Endothelial cell of umbilical vein (primary cell): ENCODE data around the gene SH3RF3. TPM values are rescaled to one million over a fixed set of nuclear protein-coding genes. Genes with fewer than 3 reads are reported as not detected.
"Not testable (repeated sequence)": the region's sequence is repeated elsewhere in the genome, so short reads cannot be mapped to it uniquely, and the experiment has no call there.

Source experiments
- BruUV-seq: library from RNA; stranded (reverse); fragments of 400-500 nt; replicated peaks from 2 replicates; lab custom pipeline; 2021; lab: Mats Ljungman, UMichigan
- CTCF ChIA-PET: fragments of 300-600, 350-600 bp; sonication (Branson Sonifier 250); formaldehyde crosslinking; loops from one replicate; lab custom pipeline; 2021; ENCODE audit warnings: antibody characterized with exemption, inconsistent platforms; lab: Charles Lee
- POLR2A ChIA-PET: fragments of 300-600, 350-600 bp; sonication (Branson Sonifier 250); formaldehyde crosslinking; loops from one replicate; lab custom pipeline; 2021; ENCODE audit warnings: antibody characterized with exemption, inconsistent platforms; lab: Charles Lee
- DNase-seq: peaks from one replicate; pipeline ENCODE4 v3.0.0-alpha.2; 2011; ENCODE audit warnings: low read depth, low spot score
- FAIRE-seq: peaks from 2 replicates; lab custom pipeline; 2011; peaks lifted over from hg19 to GRCh38; lab: Jason Lieb, UNC
- H2AFZ ChIP-seq: 2 replicates; pipeline ENCODE4 v1.6.0; 2012; ENCODE audit warnings: low read depth, low read length, control low read depth, inconsistent platforms
- H3K27ac ChIP-seq: 2 replicates; pipeline ENCODE4 v1.5.1; 2011; ENCODE audit warnings: low read depth, mild to moderate bottlenecking, control low read depth, low read length, moderate library complexity; ENCODE audit not compliant: insufficient read depth
- H3K27me3 ChIP-seq, 2 experiments: 2 replicates each; pipeline versions ENCODE4 v1.6.0 to v1.6.1; 2011; ENCODE audit warnings: low read length in 2 of 2, mixed read lengths in 1 of 2; ENCODE audit not compliant: control insufficient read depth in 2 of 2, insufficient read depth in 2 of 2
- H3K36me3 ChIP-seq, 2 experiments: 2 replicates in 1 of 2; 3 replicates in 1 of 2; pipeline ENCODE4 v1.5.1; 2011; ENCODE audit warnings: low read length in 2 of 2, mild to moderate bottlenecking in 1 of 2, moderate library complexity in 1 of 2; ENCODE audit not compliant: control insufficient read depth in 2 of 2, insufficient read depth in 2 of 2; ENCODE audit errors: extremely low read depth in 1 of 2
- H3K4me1 ChIP-seq: 3 replicates; pipeline ENCODE4 v1.5.1; 2011; ENCODE audit warnings: mild to moderate bottlenecking, low read length; ENCODE audit not compliant: control insufficient read depth, insufficient read depth; ENCODE audit errors: extremely low read depth
- H3K4me2 ChIP-seq: 2 replicates; pipeline ENCODE4 v1.6.1; 2011; ENCODE audit warnings: low read length, control low read depth, mixed read lengths; ENCODE audit not compliant: insufficient read depth
- H3K4me3 ChIP-seq, 3 experiments: fragments of 200-600 bp in 1 of 3; sonication (generic), shearing (Covaris generic) in 1 of 3; replicated peaks in 1 of 3; 2 replicates each; pipeline ENCODE4 v1.5.1; 2011 to 2016; ENCODE audit warnings: control low read depth in 3 of 3, low read length in 3 of 3, mild to moderate bottlenecking in 2 of 3, inconsistent platforms in 1 of 3, low read depth in 1 of 3, moderate library complexity in 1 of 3; ENCODE audit not compliant: insufficient read depth in 1 of 3
- H3K79me2 ChIP-seq: 2 replicates; pipeline ENCODE4 v1.6.0; 2012; ENCODE audit warnings: low read length, inconsistent platforms; ENCODE audit not compliant: control insufficient read depth, insufficient read depth
- H3K9ac ChIP-seq: replicated peaks from 2 replicates; pipeline ENCODE3; 2011; ENCODE audit warnings: low read length, control low read depth; ENCODE audit not compliant: insufficient read depth; ENCODE audit errors: extremely low read depth
- H3K9me1 ChIP-seq: replicated peaks from 3 replicates; pipeline ENCODE4 v1.6.0; 2011; ENCODE audit warnings: mild to moderate bottlenecking, low read length; ENCODE audit not compliant: control insufficient read depth, insufficient read depth; ENCODE audit errors: extremely low read depth
- H3K9me3 ChIP-seq: replicated peaks from 2 replicates; pipeline ENCODE4 v1.5.1; 2012; ENCODE audit warnings: low read length, inconsistent platforms; ENCODE audit not compliant: control insufficient read depth, insufficient read depth
- H4K20me1 ChIP-seq: replicated peaks from 2 replicates; pipeline ENCODE3; 2011; ENCODE audit warnings: mild to moderate bottlenecking, low read length; ENCODE audit not compliant: control insufficient read depth, insufficient read depth; ENCODE audit errors: extremely low read depth
- EZH2 ChIP-seq: IDR thresholded peaks from 2 replicates; pipeline ENCODE4 v1.6.1; 2012; ENCODE audit warnings: borderline replicate concordance, low read depth, mild to moderate bottlenecking, moderate library complexity, low read length, inconsistent platforms; ENCODE audit not compliant: severe bottlenecking
- FOS ChIP-seq: IDR thresholded peaks from 2 replicates; pipeline ENCODE4 v1.6.1; 2011; ENCODE audit warnings: mild to moderate bottlenecking, low read length, moderate library complexity, borderline replicate concordance; ENCODE audit not compliant: insufficient read depth
- GATA2 ChIP-seq: IDR thresholded peaks from 2 replicates; pipeline ENCODE4 v1.7.0; 2011; ENCODE audit warnings: low read depth, mild to moderate bottlenecking, moderate library complexity, mixed read lengths, low read length; ENCODE audit not compliant: insufficient read length, insufficient read depth
- JUN ChIP-seq: IDR thresholded peaks from 2 replicates; pipeline ENCODE4 v1.6.1; 2011; ENCODE audit warnings: borderline replicate concordance, low read depth; ENCODE audit not compliant: insufficient read length, insufficient read depth
- MYC ChIP-seq: IDR thresholded peaks from one replicate; pipeline ENCODE4 v1.6.1; 2011; ENCODE audit warnings: mild to moderate bottlenecking, low read depth, low read length
- POLR2A ChIP-seq: IDR thresholded peaks from 2 replicates; pipeline ENCODE4 v1.6.1; 2012; ENCODE audit warnings: low read depth, mild to moderate bottlenecking, control low read depth, low read length
- POLR2AphosphoS5 ChIP-seq: IDR thresholded peaks from 2 replicates; pipeline ENCODE4 v1.6.1; 2012; ENCODE audit warnings: low read depth, mild to moderate bottlenecking, control low read depth, low read length, moderate library complexity; ENCODE audit not compliant: insufficient read depth
- dilution Hi-C: fragments of 300-500 bp; cut with MboI; formaldehyde crosslinking; loops from one replicate; pipeline ENCODE4 v1.15.0; 2019; ENCODE audit warnings: low sequenced_read_pairs; ENCODE audit not compliant: extremely low pct_ligation_motif_present
- intact Hi-C: fragments of 100-400 bp; cut with micrococcal nuclease; formaldehyde crosslinking; loops from one replicate; pipeline ENCODE4 v1.10.0; 2022
- polyA plus RNA-seq, 4 experiments: library from polyadenylated mRNA; depleted of rRNA in 3 of 4; stranded (reverse) in 3 of 4; unstranded in 1 of 4; fragments of >200 nt; gene quantifications; 2 replicates each; pipeline versions ENCODE4 v1.2.1 to v1.2.3, GENCODE V29; 2011 to 2012; ENCODE audit warnings: missing spikeins in 1 of 4
- total RNA-seq: library from RNA; stranded (reverse); gene quantifications from 2 replicates; pipeline ENCODE4 v1.2.3, GENCODE V29; 2021
- TF ChIP-seq, protein P1 (sequence below), 2 donors: IDR thresholded peaks; 1 replicate in 1 of 2; 2 replicates in 1 of 2; pipeline ENCODE4 v1.5.1; 2011; ENCODE audit warnings: low read length in 2 of 2, mild to moderate bottlenecking in 2 of 2, moderate library complexity in 2 of 2, control low read depth in 1 of 2, inconsistent platforms in 1 of 2, low read depth in 1 of 2; ENCODE audit not compliant: insufficient read depth in 1 of 2; ENCODE audit errors: extremely low read depth in 1 of 2
- TF ChIP-seq, protein P2 (sequence below): IDR thresholded peaks from 2 replicates; pipeline ENCODE4 v1.6.1; 2011; ENCODE audit not compliant: insufficient read depth, insufficient read length

Gene SH3RF3
- total and polyA plus RNA-seq, 2 donors (not counting 3 experiments of a cell fraction or from before 2014, with no cell fraction given), result 3.8 to 14.7 TPM

DNA sequence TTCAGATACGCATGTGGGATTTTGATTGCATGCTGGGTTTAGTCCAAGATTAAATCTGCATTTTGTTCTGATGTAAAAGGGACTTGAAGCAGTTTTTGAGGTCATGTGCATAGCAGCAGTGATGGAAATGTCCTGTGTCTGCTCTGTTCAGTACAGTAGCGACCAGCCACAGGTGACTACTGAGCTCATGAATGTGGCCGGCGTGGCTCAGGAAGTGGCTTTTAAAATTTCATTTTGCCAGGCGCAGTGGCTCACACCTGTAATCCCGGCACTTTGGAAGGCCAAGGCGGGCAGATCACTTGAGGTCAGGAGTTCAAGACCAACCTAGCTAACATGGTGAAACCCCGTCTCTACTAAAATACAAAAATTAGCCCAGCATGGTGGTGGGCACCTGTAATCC, 95.3 kb downstream of the SH3RF3 start:
- H3K4me3 ChIP-seq, H3K27ac ChIP-seq, H3K9ac ChIP-seq, H3K79me2 ChIP-seq, H3K4me1 ChIP-seq, H3K27me3 ChIP-seq, dilution Hi-C loops, POLR2A ChIA-PET, H3K4me2 ChIP-seq, H3K9me1 ChIP-seq, H2AFZ ChIP-seq, DNase-seq, BruUV-seq, H3K36me3 ChIP-seq, FAIRE-seq, intact Hi-C loops, H3K9me3 ChIP-seq, H4K20me1 ChIP-seq: not testable (repeated sequence)
- CTCF ChIA-PET, result interaction anchor here (0.8 to 1.7 kb wide), 4 partner anchors 12 to 48 kb away, joined by 3 to 4 read pairs (median 3); no protein-coding TSS in a partner anchor

DNA sequence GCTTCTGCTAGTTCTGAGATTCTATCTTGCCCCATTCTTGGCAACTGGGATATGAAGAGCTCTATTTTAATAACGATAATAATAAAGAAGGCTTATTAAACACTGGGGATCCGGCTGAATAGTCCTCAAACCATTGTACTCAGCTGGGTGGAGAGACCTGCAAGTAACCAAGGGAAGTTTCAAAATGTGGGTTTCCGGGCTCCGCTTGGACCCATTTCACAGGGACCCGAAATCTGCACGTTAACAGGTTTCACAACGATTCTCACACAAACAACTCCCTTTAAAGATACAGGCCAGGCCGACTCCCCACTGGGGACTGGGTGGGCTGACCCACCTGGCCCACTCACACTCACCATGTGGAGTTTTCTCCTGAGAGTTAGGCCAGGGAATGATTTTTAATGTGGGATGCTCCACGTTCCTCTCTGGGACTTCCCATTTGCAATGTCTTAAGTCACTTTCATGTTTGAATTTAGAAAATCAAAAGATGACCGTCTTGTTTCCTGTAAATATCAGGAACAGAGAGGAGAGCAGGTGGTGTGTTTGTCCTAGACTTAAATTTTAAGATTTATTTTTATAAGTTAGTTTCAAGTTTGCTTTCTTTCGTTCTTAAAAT, 96.3 kb downstream of the SH3RF3 start:
- no peak for TF ChIP-seq FOS
- no peak for TF ChIP-seq GATA2
- TF ChIP-seq POLR2AphosphoS5, result no peak
- TF ChIP-seq MYC, result no peak
- TF ChIP-seq JUN, result no peak
- no peak for TF ChIP-seq POLR2A
- TF ChIP-seq, protein P1, sequence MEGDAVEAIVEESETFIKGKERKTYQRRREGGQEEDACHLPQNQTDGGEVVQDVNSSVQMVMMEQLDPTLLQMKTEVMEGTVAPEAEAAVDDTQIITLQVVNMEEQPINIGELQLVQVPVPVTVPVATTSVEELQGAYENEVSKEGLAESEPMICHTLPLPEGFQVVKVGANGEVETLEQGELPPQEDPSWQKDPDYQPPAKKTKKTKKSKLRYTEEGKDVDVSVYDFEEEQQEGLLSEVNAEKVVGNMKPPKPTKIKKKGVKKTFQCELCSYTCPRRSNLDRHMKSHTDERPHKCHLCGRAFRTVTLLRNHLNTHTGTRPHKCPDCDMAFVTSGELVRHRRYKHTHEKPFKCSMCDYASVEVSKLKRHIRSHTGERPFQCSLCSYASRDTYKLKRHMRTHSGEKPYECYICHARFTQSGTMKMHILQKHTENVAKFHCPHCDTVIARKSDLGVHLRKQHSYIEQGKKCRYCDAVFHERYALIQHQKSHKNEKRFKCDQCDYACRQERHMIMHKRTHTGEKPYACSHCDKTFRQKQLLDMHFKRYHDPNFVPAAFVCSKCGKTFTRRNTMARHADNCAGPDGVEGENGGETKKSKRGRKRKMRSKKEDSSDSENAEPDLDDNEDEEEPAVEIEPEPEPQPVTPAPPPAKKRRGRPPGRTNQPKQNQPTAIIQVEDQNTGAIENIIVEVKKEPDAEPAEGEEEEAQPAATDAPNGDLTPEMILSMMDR (IDR thresholded peaks at IDR 0.05; ENCODE audit: extremely low read depth in 1 of 2, insufficient read depth in 1 of 2, low read depth in 1 of 2, low read length in 2 of 2), result no peak
- no peak for TF ChIP-seq EZH2
- TF ChIP-seq, protein P2, sequence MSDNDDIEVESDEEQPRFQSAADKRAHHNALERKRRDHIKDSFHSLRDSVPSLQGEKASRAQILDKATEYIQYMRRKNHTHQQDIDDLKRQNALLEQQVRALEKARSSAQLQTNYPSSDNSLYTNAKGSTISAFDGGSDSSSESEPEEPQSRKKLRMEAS, result no peak
- no peak for FAIRE-seq

More for the DNA sequence above, 96.3 kb downstream of the SH3RF3 start:
- no peak overlapping the region for H3K4me2 ChIP-seq
- no peak overlapping the region for H3K27ac ChIP-seq
- H4K20me1 ChIP-seq, result no peaks in the 10 kb centered on the region
- dilution Hi-C loops, result no loop called here
- no peaks in the 10 kb centered on the region for H3K9me3 ChIP-seq
- DNase-seq, result no peak
- H3K79me2 ChIP-seq, result no peaks in the 10 kb centered on the region
- H3K9me1 ChIP-seq, result no peaks in the 10 kb centered on the region
- H3K27me3 ChIP-seq, result no peaks in the 10 kb centered on the region
- H3K9ac ChIP-seq, result no peak overlapping the region
- intact Hi-C loops, result no loop called here
- H3K36me3 ChIP-seq, result no peaks in the 10 kb centered on the region
- BruUV-seq, result no TSS peak
- H2AFZ ChIP-seq, result no peak overlapping the region
- H3K4me1 ChIP-seq, result peaks cover 6% of the 10 kb centered on the region
- no peak overlapping the region for H3K4me3 ChIP-seq
- POLR2A ChIA-PET, result no interaction called here
- CTCF ChIA-PET, result interaction anchor here (1.0 to 2.1 kb wide), 4 partner anchors 10 to 285 kb away, joined by 3 to 12 read pairs (median 4); no protein-coding TSS in a partner anchor
